TTC549 (cell line): ENCODE data around the gene ODF4.
"Not testable (repeated sequence)": the region's sequence is repeated elsewhere in the genome, so short reads cannot be mapped to it uniquely, and the experiment has no call there.

ENCODE experiments used
- FAIRE-seq: peaks from 2 replicates; lab custom pipeline; 2012; peaks lifted over from hg19 to GRCh38; lab: Jason Lieb, UNC

ODF4 gene

GRCh38 chr17:8326511-8327302 lies 12.9 kb upstream of the ODF4 start:
- FAIRE-seq = no peak

GRCh38 chr17:8327303-8327649 lies 12.4 kb upstream of the ODF4 start:
- no peak for FAIRE-seq

GRCh38 chr17:8332128-8332527 lies 7.5 kb upstream of the ODF4 start:
- no peak for FAIRE-seq

DNA sequence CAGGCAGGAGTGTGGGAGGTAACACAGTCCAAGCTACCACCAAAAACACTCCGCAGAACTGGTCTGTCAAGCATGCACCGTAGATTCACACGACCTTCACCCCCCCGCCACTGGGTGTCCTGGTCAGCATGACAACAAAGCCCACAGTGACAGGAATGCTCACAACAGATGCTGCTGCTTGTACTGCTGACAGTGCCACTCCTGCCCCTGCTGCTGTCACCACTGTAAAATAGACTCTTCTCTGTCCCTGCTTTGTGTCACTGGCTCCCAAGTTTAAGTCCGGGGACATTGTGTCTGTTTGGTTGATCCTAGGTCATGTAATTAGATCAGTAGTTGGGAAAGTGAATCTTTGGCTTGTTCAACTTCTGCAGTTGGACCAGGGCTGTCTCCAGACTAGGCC lies 7.0 kb upstream of the ODF4 start:
- no peak for FAIRE-seq

DNA sequence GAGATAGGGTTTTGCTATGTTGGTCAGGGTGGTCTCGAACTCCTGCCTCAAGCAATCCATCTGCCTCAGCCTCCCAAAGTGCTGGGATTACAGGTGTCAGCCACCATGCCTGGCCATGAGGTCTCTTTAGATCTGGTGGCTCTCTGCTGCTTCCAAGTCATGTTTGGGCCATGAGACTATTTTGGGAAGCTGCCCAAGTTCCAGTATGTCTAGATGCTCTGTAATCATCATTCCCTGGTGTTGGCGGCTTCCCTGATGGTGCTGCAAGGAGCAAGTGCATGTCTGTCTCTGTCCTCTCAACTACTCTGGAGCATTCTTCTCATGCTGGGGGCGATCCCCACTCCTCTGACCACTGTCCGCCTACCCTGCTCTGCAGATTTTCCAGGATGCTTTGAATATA lies 6.4 kb upstream of the ODF4 start:
- no peak for FAIRE-seq

DNA sequence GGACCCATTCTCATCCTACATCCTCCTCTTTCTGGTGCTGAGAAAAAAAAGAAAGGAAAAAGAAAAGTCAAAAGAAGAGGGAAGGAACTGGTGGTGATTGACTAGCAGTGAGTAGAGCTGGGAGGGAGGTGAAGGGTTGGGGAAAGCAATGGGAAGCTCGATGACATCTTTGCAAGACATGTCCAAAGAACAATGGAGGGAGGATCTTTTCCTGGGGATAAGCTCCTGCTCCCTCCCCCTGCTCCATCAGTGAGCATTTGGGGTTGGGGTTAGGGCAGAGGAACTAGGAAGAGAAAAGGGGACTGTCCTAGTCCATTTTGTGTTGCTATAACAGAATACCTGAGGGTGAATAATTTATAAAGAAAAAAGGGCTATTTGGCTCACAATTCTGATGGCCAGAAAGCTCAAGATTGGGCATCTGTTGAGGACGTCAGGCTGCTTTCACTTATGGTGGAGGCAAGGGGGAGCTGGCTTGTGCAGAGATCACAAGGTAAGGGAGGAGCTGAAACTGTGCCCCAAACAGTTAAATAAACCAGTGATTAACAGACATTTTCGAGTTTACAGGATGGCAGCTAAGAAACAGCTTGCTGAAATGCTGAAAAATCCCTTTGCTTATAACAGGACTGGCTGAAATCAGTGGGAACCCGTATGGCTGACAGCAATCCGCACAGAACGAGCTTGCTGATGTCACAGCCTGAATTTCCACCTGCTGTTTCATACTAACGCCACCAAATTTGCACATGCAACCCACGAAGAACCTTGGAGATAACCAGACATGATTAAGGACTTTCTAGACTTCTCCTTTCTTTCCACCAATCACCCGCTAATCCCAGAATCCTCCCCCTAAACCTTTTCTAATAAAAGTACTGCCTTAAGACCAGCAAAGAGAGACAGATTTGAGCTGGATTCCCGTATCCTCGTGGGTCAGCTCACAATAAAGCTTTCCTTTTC lies 1.6 kb upstream of the ODF4 start:
- no peak for FAIRE-seq

- no peak for FAIRE-seq
Measured at GRCh38 chr17:8338753-8339140, 893 bp upstream of the ODF4 start.

DNA sequence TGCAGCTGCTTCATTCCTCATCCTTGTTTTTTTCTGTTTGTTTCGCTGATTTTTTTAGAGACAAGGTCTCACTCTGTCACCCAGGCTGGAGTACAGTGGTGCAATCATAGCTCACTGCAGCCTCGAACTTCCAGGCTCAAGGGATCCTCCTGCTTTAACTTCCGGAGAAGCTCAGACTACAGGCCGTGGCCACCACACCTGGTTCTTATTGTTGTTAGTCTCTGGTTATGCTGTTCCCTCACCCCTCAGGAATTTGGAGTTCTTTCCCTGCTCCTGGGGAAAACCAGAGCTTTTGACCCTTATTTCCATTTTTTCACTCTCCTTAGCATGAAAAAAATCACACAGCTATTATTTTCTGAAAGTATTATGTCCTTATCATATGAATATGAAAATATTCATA lies 1.8 kb downstream of the ODF4 start:
- FAIRE-seq = no peak

- no peak for FAIRE-seq
Measured at GRCh38 chr17:8345052-8345690, 5.5 kb downstream of the ODF4 start.

GRCh38 chr17:8345951-8346665 lies 6.5 kb downstream of the ODF4 start:
- FAIRE-seq = no peak

- not testable (repeated sequence) for FAIRE-seq
Measured at GRCh38 chr17:8347001-8347400, 7.4 kb downstream of the ODF4 start.

DNA sequence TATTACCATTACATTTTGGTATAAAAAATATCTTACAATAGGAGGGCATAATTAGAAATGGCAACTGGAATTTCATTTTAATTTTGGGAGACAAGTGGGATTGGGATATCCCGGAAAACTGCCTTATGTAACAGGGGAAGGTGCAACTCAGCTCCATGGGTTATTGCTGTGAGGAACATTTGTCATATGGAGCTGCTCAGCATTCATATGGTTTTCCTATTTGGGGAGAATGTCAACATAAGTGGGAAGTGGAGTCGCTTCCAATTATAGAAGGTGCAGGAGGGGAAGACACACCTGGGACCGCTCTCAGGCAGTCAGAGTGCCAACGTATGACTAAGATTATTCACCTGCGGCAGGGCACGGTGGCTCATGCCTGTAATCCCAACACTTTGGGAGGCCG lies 10.7 kb downstream of the ODF4 start:
- FAIRE-seq = no peak

DNA sequence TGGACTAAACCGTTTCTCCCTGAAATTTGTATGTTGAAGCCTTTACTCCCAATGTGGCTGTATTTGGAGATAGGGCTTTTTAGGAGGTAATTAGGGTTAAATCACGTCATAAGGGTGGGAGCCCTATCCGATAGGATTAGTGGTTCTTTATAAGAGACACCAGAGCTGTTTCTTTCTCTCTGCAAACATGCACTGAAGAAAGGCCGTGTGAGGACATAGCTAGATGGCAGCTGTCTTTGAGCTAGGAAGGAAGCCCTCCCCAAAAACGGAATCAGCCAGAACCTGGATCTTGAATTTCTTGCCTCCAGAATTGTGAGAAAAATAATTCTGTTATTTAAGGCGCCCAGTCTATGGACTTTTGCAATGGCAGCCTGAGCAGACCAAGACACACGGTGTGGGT lies 14.1 kb downstream of the ODF4 start:
- FAIRE-seq = no peak

DNA sequence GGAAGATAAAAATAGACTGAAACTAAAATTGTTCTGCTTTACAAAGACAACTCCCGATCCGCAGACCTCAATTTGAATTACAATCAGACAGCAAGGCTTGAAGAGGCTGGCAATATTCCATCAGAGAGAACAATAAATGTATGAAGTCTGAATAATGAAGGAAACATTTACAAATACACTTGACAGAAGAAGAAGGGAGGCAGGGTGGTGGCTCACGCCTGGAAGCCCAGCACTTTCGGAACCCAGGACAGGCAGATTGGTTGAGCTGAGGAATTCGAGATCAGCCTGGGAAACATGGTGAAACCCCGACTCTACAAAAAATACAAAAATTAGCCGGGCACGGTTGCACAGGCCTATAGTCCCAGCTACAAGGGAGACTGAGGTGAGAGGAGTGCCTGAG lies 14.6 kb downstream of the ODF4 start:
- FAIRE-seq = no peak

- FAIRE-seq = no peak
Measured at GRCh38 chr17:8357910-8358309, 18.3 kb downstream of the ODF4 start.

GRCh38 chr17:8359769-8360168 lies 20.1 kb downstream of the ODF4 start:
- no peak for FAIRE-seq

DNA sequence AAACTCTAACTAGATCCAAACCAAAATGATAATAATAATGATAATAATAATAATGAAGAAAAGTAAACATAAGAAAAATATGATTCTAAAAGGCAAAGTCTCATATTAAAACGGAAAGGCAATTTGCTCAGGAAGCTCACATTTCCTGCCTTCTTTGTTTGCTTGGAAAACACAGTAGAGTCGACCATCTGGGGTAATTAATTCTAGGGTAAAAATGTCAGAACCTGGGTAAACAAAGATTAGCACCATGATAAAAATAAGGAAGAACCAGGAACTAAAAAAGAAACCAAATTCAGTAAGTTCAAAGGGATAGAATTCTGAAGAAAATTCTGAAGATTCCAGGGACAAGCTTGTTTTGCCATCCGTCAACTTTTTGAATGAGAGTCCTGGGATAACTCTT lies 20.6 kb downstream of the ODF4 start:
- FAIRE-seq = no peak

GRCh38 chr17:8360751-8361150 lies 21.1 kb downstream of the ODF4 start:
- FAIRE-seq = no peak

DNA sequence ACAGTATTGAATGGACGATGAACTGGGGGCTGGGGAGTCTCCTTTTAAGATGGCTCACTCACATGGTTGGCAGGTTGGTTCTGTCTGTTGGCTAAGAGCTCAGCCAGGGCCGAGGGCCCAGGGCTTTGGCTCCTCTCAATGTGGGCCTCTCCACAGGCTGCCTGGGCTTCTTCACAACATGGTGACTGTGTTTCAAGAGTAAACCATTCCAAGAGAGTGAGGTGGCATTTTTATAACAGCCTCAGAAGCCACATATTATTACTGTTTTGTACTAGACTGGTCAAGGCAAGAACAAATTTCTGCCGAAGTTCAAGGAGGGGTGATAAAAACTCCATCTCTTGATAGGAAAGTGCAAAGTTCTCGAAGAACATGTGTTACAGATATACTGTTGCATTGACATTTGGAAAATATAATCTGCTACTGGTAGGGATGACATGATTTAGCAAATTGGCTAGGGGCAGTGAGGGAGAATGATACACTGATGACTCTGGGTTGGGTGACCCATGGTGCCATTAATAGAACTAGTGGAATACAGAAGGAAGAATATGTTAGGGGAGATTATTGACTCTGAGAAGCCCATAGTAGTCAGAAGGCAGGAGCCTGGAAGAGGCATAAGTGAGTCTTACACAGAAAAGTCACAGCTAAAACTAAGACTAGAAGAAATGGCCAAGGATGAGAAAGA lies 23.2 kb downstream of the ODF4 start:
- FAIRE-seq = no peak

DNA sequence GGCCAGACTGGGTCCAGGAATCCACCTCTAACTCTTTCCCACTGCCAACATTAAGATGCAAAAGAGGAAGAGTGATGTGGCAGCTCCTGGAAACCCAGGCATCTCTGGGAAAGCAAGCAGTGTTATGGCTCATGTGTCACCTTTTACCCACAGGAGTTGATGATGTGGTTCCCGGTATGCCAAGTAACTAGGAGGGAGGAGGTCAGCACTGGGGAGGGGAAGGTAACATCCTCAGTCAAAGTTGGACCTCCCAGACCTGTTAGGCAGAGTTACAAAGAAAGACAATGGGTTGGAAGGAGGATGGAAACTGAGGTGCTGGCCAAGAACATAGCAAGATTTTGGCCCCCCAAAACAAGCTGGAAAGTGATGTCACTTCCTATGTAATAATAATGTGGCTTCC lies 25.5 kb downstream of the ODF4 start:
- FAIRE-seq = no peak

DNA sequence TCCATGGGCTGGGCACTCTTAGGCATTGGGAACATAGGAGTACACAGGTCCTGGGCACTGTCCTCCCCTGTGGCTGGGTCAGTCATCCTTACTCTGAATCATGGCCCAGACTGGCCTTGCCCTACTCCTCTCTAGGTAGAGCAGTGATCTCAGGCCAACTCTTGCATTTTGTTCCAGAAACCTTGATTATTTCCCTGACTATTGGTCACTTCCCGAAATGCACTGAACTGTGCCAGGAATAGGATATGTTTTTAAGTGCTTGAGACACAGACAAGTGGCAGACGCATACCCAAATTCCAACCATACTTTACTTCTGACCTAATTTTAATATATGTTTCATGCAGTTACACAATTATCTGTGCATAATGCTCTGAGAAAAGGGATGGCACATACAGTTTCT lies 26.6 kb downstream of the ODF4 start:
- FAIRE-seq = no peak

GRCh38 chr17:8368193-8368592 lies 28.6 kb downstream of the ODF4 start:
- no peak for FAIRE-seq
